DMS79 (cell line): ENCODE data around the gene VPS45.
"Not testable (repeated sequence)": the region's sequence is repeated elsewhere in the genome, so short reads cannot be mapped to it uniquely, and the experiment has no call there.

Experiments used
- DNase-seq: peaks from one replicate; lab custom pipeline; 2025; lab: John Stamatoyannopoulos, UW

VPS45 gene

DNA sequence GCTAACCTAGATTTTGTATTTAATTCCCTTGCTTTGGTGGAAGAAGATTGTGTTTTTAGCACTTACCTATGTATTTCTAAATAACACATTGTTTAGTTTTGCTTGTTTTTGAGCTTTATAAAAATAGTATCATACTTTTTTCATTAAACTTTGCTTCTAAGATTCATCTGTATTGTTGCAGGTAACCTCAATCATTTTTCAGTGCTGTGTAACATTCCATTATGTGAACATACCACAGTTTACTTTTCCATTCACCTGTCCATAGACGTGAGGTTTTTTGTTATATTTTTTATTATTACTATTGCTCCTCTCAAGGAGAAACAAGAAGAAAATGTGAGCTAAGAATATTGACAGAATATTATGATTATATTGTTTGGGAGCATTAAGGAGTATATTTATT, 67.0 kb downstream of the VPS45 start:
- no peak for DNase-seq

GRCh38 chr1:150135400-150135799, 67.8 kb downstream of the VPS45 start:
- DNase-seq: not testable (repeated sequence)

DNA sequence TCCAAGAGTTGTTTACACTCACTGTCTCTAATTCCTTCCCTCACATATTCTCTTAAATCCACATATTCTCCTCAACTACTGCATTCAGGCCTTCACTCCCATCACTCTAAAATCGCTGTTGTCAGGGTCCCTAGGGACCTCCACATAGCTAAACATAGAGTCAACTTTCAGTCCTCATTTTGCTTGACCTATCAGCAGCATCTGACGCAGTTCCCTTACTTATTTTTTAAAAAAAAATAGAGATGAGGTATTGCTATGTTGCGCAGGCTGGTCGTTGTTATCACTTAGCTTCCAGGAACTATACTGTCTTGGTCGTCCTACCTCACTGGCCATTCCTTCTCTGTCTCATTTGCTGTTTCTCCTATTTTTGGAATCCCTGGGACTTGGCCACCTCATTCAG, 70.5 kb downstream of the VPS45 start:
- DNase-seq: no peak

DNA sequence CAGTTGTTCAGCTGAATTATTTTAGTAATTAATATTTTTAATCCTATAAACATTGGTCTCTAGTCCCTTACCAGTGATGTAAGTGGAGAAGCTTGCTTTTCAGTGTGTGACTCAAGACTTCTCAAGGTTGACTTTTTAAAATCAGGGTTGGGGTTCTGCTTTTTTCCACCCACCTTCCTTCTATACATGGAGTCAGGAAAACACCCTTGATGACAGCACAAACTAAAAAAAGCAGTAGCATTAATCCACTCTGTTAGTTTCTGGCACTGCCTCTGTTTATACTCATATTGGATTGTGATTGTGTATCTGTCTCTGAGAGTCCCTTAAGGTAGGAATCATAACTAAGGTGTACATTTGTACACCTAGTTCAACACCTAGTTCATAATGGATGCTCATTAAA, 73.9 kb downstream of the VPS45 start:
- no peak for DNase-seq

DNA sequence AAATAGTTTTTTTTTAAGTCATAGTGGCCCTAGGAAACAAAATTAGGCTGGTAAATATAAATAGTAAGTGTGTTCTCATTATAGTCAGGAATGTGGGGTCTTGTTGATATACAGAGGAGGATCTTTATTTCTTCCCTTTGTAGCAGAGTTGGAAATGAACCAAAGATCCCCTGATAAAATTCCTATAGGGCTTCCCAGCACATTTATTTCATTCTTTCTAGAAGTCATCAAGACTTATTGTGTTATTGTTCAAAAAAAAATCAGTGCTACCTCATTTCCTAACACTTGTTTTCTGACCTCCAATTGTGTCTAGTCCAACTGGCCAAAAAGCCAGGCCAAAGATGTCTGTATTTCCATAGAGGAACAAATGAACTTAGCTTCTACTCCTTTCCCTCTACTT, 74.5 kb downstream of the VPS45 start:
- no peak for DNase-seq

DNA sequence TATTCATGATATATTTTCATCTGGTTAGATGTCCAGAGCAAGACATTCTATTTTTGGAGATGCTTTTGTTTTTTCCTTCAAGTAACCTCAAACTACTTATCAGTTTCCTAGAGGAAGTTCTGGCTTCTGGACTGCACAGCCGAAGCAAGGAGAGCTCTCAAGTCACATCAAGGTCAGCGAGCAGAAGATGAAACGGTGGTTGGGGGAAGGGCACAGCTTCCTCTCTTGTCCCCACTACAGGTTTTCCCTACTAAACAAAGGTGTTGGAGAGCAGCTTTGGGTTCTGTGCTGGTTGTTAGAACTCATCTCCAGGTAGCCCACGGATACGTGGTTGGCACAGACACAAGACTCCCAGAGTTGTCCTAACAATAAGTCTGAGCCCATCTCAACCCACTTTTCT, 77.0 kb downstream of the VPS45 start:
- DNase-seq: no peak

DNA sequence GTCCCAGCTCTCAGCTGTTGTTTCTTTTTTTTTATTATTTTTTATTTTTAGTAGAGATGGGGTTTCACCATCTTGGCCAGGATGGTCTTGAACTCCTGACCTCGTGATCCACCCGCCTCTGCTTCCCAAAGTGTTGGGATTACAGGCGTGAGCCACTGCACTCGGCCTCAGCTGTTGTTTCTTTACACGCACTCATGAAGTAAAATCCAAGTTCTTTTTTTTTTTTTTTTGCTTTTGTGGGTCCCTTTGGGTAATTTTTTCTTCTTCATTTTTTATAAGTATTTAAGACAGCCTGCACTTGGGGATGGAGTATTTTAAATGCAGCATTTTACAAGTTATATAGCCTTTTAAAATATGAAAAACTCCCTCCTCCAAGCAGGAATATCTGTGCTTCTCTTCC, 78.4 kb downstream of the VPS45 start:
- DNase-seq: not testable (repeated sequence)

DNA sequence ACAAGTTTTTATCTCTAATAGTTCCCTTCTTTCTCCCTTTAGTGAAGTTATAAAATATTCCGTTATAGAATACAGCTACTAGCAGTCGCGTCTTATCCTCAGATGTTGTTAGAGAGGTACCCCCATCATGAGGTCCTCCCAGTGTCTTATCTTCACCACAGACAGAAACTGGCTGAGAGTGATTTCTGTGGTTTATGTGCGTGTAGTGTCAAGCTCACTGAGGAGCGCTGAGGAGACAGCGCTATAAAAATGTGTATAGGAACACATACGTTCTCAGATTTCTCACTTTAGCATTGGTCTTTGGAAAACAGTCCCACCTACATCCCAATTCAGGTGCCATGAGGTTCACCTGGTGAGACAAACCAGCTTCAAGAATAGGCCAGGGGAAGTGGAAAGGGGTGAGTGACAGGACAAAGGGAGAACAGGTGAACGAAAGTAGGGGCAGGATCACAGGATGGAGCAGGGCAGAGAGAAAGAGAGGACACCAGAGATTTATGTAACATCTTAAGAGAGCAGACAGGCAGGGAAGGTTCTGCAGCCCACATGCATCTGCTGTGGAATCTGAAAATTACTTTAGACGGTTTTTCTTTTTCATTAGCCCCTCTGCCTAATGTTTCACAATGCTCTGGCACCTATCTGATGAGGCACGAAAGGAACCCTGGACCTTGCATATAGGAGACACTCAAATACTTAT, 79.4 kb downstream of the VPS45 start:
- DNase-seq: no peak

DNA sequence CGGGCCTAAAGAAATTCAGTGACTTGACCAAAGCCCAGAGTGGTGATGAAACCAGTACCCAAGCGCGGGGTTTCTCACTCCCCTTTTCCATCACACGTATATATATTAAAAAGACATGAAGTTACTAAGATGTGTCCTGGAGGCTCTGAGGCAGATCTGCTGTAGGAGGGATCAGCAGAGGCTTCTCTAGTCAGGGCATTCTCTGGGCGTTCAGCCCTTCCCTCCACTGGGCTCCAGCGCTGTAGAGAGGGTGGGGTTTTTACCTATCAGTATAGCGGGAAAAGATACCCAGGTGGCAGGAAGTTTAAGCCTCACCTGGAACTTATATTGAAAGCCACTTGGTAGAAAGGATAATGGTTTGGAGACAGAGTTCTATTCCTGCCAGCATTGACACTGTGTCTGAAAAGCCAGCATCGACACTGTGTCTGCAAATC, 81.3 kb downstream of the VPS45 start:
- no peak for DNase-seq

DNA sequence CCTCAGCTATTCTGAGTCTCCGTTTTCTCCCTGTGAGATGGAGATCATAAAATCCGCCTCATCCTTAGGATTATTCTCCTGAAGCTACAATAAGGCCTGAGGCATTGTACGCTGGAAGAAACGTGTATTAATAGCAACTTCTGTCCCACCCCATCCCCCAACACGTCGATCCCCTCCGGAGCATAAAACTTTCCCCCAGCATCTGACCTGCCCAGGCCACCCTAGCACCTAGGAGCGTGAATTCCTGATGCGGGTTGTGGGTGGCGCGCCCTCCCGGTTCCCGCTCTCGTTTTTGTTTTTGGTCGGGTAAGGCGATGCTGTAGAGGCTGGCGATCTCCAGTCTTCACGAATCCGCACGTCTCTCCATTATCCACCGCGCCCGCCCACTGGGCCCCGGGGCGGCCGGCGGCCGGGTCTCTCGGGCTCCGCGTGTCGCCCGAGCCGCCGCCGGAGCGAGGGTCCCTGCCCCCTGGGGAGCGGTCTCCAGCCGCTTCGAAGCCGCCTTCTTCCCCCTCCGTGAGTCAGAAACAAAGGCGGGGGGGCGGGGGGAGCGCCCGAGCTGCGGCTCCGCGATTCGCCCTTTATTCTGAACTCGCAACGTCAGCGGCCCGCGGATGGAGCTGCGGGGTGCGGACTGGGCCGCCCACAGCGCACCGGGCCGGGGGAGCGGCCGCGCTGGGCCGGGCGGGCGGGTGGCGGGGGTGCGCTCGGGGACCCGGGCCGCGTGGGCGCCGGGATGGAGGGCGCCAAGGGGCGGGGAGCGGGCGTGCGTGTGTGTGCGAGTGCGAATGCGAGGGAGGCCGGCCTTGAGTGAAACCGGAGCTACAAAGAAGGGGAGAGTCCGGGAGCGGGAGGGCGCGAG, 81.9 kb downstream of the VPS45 start, which contains the start of gene PLEKHO1:
TSS of gene PLEKHO1 (plus strand) at position 646 of the 862 bp plus-strand sequence. CDS start 342 bp downstream, outside the sequence.
- DNase-seq: peak; percentile 41

DNA sequence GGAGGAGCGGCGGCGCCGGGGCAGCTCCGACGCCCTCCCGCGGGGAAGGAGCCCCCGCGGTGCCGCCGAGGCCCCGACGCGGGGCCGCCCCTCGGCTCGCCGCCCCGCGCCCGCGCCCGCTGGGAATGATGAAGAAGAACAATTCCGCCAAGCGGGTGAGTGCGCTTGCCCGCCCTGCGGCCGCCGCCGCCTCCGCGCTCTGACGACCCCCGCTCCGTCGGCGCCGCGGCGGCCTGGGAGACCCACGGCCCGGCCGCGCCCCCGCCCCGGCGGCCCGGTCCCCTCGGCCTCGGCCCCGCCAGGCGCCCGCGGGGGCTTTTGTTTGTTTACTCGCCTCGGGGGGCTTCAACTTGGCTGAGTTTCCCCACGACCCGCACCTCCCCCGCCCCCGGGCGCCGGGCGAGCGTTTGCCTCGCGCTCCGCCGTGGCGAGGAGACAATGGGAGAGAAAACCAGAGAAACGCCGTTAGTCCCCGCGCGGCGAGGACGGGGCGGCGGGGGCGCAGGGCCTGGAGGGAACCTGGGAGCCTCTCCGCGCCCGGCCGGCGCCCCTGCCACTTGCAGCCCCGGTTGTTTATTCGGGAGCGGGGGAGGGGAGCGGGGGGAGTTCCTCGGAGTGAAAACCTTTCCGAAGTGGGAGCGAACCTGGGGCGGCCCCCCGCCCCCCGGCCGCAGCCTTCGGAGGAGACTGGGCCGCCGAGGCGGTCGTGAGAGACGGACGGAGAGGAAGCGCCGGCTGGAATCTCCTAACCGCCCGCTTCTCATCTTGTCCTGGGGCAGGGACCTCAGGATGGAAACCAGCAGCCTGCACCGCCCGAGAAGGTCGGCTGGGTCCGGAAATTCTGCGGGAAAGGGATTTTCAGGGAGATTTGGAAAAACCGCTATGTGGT, 82.8 kb downstream of the VPS45 start:
- DNase-seq: no peak

- no peak for DNase-seq
Observed at GRCh38 chr1:150151291-150152181, 84.0 kb downstream of the VPS45 start.

- DNase-seq: no peak
Observed at GRCh38 chr1:150152182-150152536, 84.6 kb downstream of the VPS45 start.

DNA sequence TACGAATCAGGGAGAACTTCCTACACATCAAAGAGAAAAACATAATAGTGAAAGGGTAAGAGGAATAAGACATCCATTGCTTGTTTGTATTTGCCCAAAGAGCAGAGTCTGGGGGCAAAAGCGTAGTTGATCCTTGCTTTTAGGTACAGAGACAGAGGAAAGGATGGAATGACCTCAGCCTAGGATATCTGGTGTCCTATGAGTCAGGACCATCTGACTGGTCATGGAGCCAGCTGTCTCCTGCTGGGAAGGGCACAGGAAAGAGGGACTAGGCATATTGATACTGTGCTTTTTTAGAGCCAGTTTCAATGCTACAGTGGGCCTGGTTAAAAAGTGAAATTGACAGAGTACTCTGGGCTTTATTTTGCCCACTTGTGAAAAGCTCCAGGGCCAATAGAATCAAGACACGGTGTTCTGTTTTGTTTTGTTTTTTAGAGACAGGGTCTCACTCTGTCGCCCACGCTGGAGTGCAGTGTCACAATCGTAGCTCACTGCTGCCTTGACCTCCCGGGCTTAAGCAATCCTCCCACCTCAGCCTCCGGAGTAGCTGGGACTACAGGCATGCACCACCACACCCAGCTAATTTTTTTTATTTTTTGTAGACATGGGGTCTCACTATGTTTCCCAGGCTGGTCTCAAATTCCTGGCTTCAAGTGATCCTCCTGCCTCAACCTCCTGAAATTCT, 85.3 kb downstream of the VPS45 start:
- no peak for DNase-seq

DNA sequence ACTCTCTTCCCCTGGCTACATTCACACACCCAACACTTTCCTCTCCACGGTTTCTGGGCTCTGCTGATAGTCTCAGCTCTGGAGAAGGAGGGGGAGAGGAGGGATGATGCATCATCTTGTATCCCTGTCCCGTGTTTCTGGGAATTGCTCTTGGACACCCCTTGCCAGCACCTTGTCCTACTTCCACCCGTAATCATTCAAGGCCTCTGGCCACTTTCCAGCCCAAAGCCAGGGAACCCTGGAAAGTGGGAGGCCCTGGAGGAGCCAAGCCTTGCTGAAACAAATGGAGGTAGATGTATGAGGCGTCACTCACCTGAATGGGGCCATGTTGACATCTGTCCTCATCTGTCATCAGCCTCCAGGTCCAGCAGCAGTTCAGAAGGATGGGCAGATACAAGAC, 86.6 kb downstream of the VPS45 start:
- DNase-seq: no peak

DNA sequence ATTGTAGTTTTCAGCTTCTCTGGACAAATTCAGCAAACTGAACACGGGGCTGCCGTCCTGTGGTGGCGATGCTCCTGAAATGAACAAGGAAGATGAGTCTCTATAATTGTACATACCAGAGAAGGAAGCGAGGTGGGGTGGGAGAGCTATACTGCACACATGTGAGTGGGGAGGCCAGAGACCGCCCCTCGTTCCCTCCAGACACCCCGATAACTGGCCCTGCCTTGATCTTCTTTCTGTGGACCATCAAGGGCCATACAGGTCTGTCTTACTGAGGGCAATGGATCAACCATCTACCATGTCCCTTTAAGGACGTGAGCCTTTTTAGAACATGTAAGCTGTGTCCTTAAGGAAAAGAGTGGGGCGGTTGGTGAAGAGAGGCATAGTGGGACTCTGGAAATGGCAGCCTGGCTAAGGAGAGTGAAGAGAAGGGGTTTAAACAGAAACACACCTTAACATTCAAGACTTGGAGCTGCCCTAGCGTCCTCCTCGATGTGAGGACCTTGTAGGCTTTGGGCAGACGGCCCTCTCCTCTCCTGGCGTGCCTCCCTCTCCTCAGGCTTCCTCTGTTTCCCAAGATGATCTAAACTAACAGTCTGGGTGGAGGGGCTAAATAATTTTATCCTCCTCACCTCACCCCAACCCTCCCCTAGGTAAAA, 88.0 kb downstream of the VPS45 start:
- DNase-seq: no peak

- DNase-seq: no peak
Observed at GRCh38 chr1:150156868-150157603, 89.5 kb downstream of the VPS45 start.

DNA sequence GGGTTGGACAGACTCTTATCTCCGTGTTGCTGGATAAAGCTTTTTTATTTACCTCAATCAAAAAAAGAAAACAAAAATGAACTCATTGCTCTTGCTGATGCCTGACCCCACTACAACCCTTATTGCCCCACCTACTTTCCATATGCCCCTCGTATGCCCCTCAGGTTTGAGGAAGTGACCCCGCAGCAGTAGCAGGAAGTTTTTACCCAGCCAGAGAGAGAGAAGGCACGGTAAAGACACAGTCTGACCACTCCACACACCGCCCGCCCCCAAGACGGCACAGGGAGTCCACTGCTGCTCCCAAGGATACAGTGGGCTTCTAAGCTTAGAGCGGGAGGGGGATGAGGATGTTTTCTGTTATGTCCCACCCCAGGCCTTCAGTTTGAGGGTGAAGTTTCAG, 92.0 kb downstream of the VPS45 start:
- no peak for DNase-seq

GRCh38 chr1:150160964-150161621, 93.5 kb downstream of the VPS45 start:
- DNase-seq: no peak
